Neural cell (in vitro differentiated cells): Measurements from ENCODE around the gene SHC1. TPM values are rescaled to one million over a fixed set of nuclear protein-coding genes. Genes with fewer than 3 reads are reported as not detected.

Source experiments
- H2AFZ ChIP-seq: fragments of 200-600, 300-800 bp; sonication (generic), shearing (Covaris generic); 2 replicates; pipeline ENCODE4 v1.6.0; 2014; ENCODE audit warnings: low read depth, mild to moderate bottlenecking, antibody characterized with exemption, low read length, moderate library complexity
- H3F3A ChIP-seq: fragments of 200-600 bp; shearing (Covaris generic); 2 replicates; pipeline ENCODE4 v1.6.1; 2016; ENCODE audit warnings: mild to moderate bottlenecking, moderate library complexity, mixed read lengths, antibody characterized with exemption, low read length; ENCODE audit not compliant: insufficient read depth, poor library complexity, severe bottlenecking
- H3K27ac ChIP-seq: fragments of 200-600, 300-800 bp; sonication (generic), shearing (Covaris generic); 2 replicates; pipeline ENCODE4 v1.5.1; 2014; ENCODE audit warnings: mild to moderate bottlenecking, low read length, moderate library complexity
- H3K27me3 ChIP-seq: fragments of 300-800, 200-600 bp; sonication (generic), shearing (Covaris generic); 2 replicates; pipeline ENCODE4 v1.6.0; 2014; ENCODE audit warnings: mild to moderate bottlenecking, low read depth, low read length, moderate library complexity; ENCODE audit not compliant: insufficient read depth
- H3K36me3 ChIP-seq: fragments of 300-800, 200-600 bp; sonication (generic), shearing (Covaris generic); 2 replicates; pipeline ENCODE4 v1.5.1; 2014; ENCODE audit warnings: mild to moderate bottlenecking, antibody characterized with exemption, low read length, moderate library complexity; ENCODE audit not compliant: insufficient read depth
- H3K4me2 ChIP-seq: fragments of 300-800, 200-600 bp; sonication (generic), shearing (Covaris generic); 2 replicates; pipeline ENCODE4 v1.6.0; 2014; ENCODE audit warnings: mild to moderate bottlenecking, low read length
- H3K4me3 ChIP-seq: fragments of 300-800, 200-600 bp; sonication (generic), shearing (Covaris generic); 2 replicates; pipeline ENCODE4 v1.5.1; 2014; ENCODE audit warnings: mild to moderate bottlenecking, low read length, moderate library complexity
- H3K79me2 ChIP-seq: fragments of 200-600 bp; shearing (Covaris generic); replicated peaks from 2 replicates; pipeline ENCODE4 v1.6.0; 2014; ENCODE audit warnings: mild to moderate bottlenecking, low read length, moderate library complexity; ENCODE audit not compliant: insufficient read depth
- H3K9ac ChIP-seq: fragments of 300-800, 200-600 bp; sonication (generic), shearing (Covaris generic); 2 replicates; pipeline ENCODE4 v1.6.1; 2016; ENCODE audit warnings: mild to moderate bottlenecking, low read length, mixed read lengths
- H3K9me2 ChIP-seq: fragments of 200-600 bp; shearing (Covaris generic); 2 replicates; pipeline ENCODE4 v1.6.1; 2016; ENCODE audit warnings: mild to moderate bottlenecking, low read length, mixed read lengths; ENCODE audit not compliant: insufficient read depth
- H3K9me3 ChIP-seq: fragments of 200-600, 300-800 bp; sonication (generic), shearing (Covaris generic); 2 replicates; pipeline ENCODE4 v1.6.1; 2016; ENCODE audit warnings: mild to moderate bottlenecking, mixed run types, low read length, moderate library complexity, mixed read lengths
- H4K20me1 ChIP-seq: fragments of 200-600 bp; shearing (Covaris generic); 2 replicates; pipeline ENCODE4 v1.6.1; 2016; ENCODE audit warnings: mild to moderate bottlenecking, mixed run types; ENCODE audit not compliant: insufficient read depth
- EP300 ChIP-seq: fragments of 450-650 bp; conservative IDR thresholded peaks from 2 replicates; pipeline ENCODE4 v1.6.1; 2014; ENCODE audit warnings: antibody characterized with exemption, mild to moderate bottlenecking, moderate library complexity; ENCODE audit not compliant: poor library complexity, severe bottlenecking
- EZH2 ChIP-seq: fragments of 200-600, 300-800 bp; shearing (Covaris generic), sonication (generic); IDR thresholded peaks from 2 replicates; pipeline ENCODE4 v1.6.1; 2014; ENCODE audit warnings: antibody characterized with exemption, low read length, borderline replicate concordance, mild to moderate bottlenecking; ENCODE audit not compliant: insufficient read depth, poor library complexity, severe bottlenecking
- MXI1 ChIP-seq: fragments of 450-650 bp; conservative IDR thresholded peaks from 2 replicates; pipeline ENCODE4 v1.6.1; 2014; ENCODE audit warnings: antibody characterized with exemption, mild to moderate bottlenecking; ENCODE audit not compliant: poor library complexity, severe bottlenecking
- POLR2AphosphoS5 ChIP-seq: IDR thresholded peaks from 2 replicates; pipeline ENCODE4 v1.6.1; 2012
- RAD21 ChIP-seq: fragments of 450-650 bp; conservative IDR thresholded peaks from 2 replicates; pipeline ENCODE4 v1.6.1; 2014; ENCODE audit warnings: antibody characterized with exemption, mild to moderate bottlenecking, moderate library complexity
- SMC3 ChIP-seq: fragments of 450-650 bp; conservative IDR thresholded peaks from 2 replicates; pipeline ENCODE4 v1.6.1; 2014; ENCODE audit warnings: antibody characterized with exemption, mild to moderate bottlenecking, moderate library complexity; ENCODE audit not compliant: poor library complexity
- TAF1 ChIP-seq: IDR thresholded peaks from 2 replicates; pipeline ENCODE4 v1.6.1; 2012; ENCODE audit warnings: low read depth
- polyA plus RNA-seq: library from polyadenylated mRNA; depleted of rRNA; stranded (reverse); fragments of >200 nt; gene quantifications from 2 replicates; pipeline ENCODE4 v1.2.3, GENCODE V29; 2014
- TF ChIP-seq, protein P1 (sequence below): fragments of 450-650 bp; IDR thresholded peaks from 2 replicates; pipeline ENCODE4 v1.5.1; 2014; ENCODE audit warnings: antibody characterized with exemption, mild to moderate bottlenecking, moderate library complexity; ENCODE audit not compliant: poor library complexity, severe bottlenecking
- TF ChIP-seq, protein P2 (sequence below): IDR thresholded peaks from 2 replicates; pipeline ENCODE4 v1.6.1; 2012; ENCODE audit warnings: borderline replicate concordance

SHC1 gene
- polyA plus RNA-seq, 1 donor from 2014 or later, result 9.5 TPM

DNA sequence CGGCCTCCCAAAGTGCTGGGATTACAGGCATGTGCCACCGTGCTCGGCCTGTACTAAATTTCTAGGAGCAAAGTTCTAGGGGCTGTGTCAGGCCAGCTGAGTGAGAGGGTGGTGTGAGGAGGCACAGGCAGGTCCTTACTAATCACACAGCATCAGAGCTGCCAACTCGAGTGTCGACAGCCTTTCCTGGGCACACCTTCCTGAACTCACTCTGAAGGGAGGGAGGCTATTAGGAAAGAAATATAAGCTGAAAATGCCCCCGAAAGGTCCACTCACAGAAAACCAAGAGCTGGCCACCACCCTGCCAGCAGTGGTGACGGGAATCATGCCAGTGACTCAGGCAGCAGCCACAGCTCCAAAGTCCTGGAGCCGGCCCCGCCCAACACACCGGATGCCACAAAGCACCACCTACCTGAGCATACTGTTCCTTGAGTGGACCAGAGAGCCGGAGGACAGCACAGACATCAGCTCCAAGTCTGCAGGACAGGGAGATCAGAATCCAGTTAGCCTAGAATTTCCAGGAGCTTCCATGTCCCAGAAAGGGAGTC lies 38.5 kb downstream of the SHC1 start:
- TF ChIP-seq, protein P1, sequence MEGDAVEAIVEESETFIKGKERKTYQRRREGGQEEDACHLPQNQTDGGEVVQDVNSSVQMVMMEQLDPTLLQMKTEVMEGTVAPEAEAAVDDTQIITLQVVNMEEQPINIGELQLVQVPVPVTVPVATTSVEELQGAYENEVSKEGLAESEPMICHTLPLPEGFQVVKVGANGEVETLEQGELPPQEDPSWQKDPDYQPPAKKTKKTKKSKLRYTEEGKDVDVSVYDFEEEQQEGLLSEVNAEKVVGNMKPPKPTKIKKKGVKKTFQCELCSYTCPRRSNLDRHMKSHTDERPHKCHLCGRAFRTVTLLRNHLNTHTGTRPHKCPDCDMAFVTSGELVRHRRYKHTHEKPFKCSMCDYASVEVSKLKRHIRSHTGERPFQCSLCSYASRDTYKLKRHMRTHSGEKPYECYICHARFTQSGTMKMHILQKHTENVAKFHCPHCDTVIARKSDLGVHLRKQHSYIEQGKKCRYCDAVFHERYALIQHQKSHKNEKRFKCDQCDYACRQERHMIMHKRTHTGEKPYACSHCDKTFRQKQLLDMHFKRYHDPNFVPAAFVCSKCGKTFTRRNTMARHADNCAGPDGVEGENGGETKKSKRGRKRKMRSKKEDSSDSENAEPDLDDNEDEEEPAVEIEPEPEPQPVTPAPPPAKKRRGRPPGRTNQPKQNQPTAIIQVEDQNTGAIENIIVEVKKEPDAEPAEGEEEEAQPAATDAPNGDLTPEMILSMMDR, result no peak
- TF ChIP-seq RAD21 (no peak), POLR2AphosphoS5 (no peak), EP300 (no peak), EZH2 (no peak), TAF1 (no peak), SMC3 (no peak), MXI1 (no peak)
- TF ChIP-seq, protein P2, sequence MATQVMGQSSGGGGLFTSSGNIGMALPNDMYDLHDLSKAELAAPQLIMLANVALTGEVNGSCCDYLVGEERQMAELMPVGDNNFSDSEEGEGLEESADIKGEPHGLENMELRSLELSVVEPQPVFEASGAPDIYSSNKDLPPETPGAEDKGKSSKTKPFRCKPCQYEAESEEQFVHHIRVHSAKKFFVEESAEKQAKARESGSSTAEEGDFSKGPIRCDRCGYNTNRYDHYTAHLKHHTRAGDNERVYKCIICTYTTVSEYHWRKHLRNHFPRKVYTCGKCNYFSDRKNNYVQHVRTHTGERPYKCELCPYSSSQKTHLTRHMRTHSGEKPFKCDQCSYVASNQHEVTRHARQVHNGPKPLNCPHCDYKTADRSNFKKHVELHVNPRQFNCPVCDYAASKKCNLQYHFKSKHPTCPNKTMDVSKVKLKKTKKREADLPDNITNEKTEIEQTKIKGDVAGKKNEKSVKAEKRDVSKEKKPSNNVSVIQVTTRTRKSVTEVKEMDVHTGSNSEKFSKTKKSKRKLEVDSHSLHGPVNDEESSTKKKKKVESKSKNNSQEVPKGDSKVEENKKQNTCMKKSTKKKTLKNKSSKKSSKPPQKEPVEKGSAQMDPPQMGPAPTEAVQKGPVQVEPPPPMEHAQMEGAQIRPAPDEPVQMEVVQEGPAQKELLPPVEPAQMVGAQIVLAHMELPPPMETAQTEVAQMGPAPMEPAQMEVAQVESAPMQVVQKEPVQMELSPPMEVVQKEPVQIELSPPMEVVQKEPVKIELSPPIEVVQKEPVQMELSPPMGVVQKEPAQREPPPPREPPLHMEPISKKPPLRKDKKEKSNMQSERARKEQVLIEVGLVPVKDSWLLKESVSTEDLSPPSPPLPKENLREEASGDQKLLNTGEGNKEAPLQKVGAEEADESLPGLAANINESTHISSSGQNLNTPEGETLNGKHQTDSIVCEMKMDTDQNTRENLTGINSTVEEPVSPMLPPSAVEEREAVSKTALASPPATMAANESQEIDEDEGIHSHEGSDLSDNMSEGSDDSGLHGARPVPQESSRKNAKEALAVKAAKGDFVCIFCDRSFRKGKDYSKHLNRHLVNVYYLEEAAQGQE, result no peak
- H3K79me2 ChIP-seq, result peaks cover 6% of the 10 kb centered on the region

DNA sequence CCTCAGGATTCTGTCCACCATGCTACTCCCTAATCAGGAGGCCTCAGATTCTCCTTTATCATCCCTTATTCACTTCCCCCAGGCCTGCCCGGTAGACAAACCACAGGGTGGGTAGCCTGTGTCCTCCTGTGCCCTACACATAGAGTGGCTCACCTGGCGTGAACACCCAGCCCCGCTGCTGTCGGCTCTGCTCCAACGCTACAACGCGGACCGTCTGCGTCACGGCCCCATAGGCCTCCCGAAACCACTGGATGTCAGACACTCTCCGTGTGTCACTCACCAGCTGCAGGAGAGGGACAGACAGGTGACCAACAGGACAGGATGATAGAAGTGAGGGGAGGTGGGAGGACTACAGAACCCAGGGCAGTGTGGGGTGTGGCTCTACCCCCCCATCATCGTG lies 44.3 kb downstream of the SHC1 start:
- Histone ChIP-seq H3K9me3 (no peaks in the 10 kb centered on the region), H3K9me2 (no peaks in the 10 kb centered on the region), H3K27ac (no peak overlapping the region), H3F3A (no peaks in the 10 kb centered on the region), H3K4me2 (no peak overlapping the region), H2AFZ (no peak overlapping the region), H3K27me3 (no peaks in the 10 kb centered on the region), H3K9ac (no peak overlapping the region), H4K20me1 (no peaks in the 10 kb centered on the region), H3K79me2 (no peaks in the 10 kb centered on the region), H3K4me3 (no peak overlapping the region), H3K36me3 (no peaks in the 10 kb centered on the region)
- TF ChIP-seq MXI1 (no peak), TAF1 (no peak), SMC3 (no peak), EZH2 (no peak), POLR2AphosphoS5 (no peak), EP300 (no peak), RAD21 (no peak)
- TF ChIP-seq, protein P1, result no peak
- TF ChIP-seq, protein P2, result no peak

More for the DNA sequence above, 38.5 kb downstream of the SHC1 start:
- no peak overlapping the region for H3K9ac ChIP-seq
- H3K36me3 ChIP-seq, result no peaks in the 10 kb centered on the region
- H2AFZ ChIP-seq, result no peak overlapping the region
- H3K27ac ChIP-seq, result no peak overlapping the region
- H3K9me3 ChIP-seq, result no peaks in the 10 kb centered on the region
- no peaks in the 10 kb centered on the region for H3K9me2 ChIP-seq
- no peaks in the 10 kb centered on the region for H3F3A ChIP-seq
- H3K4me2 ChIP-seq, result no peak overlapping the region
- H3K4me3 ChIP-seq, result no peak overlapping the region
- H3K27me3 ChIP-seq, result no peaks in the 10 kb centered on the region
- no peaks in the 10 kb centered on the region for H4K20me1 ChIP-seq
